ENCODE data around the gene MRPL1. TPM values are rescaled to one million over a fixed set of nuclear protein-coding genes. Genes with fewer than 3 reads are reported as not detected.
A peak's percentile ranks its signal among the peaks of the same experiment; 100 is the strongest.

The MRPL1 gene
- polyA plus RNA-seq, 1 experiment = 8.3 TPM

DNA sequence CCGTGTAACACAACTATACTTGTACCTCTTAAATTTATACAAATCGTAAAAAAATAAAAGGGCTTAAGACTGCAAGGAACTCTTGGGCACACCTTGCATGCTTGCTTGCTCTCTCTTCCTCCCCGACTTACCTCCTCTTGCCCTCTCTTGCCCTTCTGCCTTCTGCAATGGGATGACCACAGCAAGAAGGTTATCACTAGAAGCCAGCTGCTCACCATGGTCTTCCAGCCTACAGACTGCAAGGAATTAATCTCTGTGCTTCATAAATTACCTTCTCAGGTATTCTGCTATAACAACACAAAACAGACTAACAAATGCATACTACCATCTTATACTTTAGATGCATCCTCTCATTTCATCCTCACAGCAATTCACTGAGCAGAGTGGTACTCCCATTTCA lies 92.1 kb downstream of the MRPL1 start:
- Histone ChIP-seq H3K27me3 (ENCODE audit: control insufficient read depth, insufficient read depth, low read length) (no peaks in the 10 kb centered on the region), H3K4me3 (ENCODE audit: low read depth, low read length) (no peak overlapping the region), H3K36me3 (ENCODE audit: control insufficient read depth, insufficient read depth, low read length) (no peaks in the 10 kb centered on the region; the same call in 1 of the 2 replicates)
- TF ChIP-seq, protein P1, sequence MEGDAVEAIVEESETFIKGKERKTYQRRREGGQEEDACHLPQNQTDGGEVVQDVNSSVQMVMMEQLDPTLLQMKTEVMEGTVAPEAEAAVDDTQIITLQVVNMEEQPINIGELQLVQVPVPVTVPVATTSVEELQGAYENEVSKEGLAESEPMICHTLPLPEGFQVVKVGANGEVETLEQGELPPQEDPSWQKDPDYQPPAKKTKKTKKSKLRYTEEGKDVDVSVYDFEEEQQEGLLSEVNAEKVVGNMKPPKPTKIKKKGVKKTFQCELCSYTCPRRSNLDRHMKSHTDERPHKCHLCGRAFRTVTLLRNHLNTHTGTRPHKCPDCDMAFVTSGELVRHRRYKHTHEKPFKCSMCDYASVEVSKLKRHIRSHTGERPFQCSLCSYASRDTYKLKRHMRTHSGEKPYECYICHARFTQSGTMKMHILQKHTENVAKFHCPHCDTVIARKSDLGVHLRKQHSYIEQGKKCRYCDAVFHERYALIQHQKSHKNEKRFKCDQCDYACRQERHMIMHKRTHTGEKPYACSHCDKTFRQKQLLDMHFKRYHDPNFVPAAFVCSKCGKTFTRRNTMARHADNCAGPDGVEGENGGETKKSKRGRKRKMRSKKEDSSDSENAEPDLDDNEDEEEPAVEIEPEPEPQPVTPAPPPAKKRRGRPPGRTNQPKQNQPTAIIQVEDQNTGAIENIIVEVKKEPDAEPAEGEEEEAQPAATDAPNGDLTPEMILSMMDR (IDR thresholded peaks at IDR 0.05; ENCODE audit: insufficient read depth, low read depth, low read length) = no peak
- CTCF ChIA-PET = no interaction called here
- POLR2A ChIA-PET = no interaction called here
- DNase-seq (ENCODE audit: low read depth) = no peak

DNA sequence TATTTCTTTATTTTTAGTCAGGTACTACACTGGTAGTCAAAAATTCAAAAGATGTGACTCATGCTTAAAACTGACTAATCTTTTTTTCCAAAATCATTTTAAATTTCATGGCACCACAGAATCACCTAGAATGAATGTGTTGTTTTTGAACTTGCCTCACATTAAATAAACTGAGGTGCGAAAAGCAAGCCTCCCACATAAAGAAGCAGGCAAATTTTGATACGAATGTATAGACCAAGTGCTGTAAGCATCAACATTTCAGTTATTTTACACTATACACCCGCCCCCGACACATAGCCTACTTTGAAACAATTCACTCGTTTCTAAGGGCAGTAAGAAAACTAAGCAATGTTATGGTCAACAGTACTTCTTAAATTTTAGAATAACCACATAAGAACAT lies 94.3 kb downstream of the MRPL1 start:
- DNase-seq (ENCODE audit: low read depth) = no peak
- CTCF ChIA-PET = interaction anchor here (0.6 kb wide), 1 partner anchor 37 kb away, joined by 3 read pairs; no protein-coding TSS in a partner anchor
- TF ChIP-seq, protein P1 (IDR thresholded peaks at IDR 0.05; ENCODE audit: insufficient read depth, low read depth, low read length) = no peak
- Histone ChIP-seq H3K36me3 (ENCODE audit: control insufficient read depth, insufficient read depth, low read length) (no peaks in the 10 kb centered on the region; the same call in 1 of the 2 replicates), H3K4me3 (ENCODE audit: low read depth, low read length) (no peak overlapping the region), H3K27me3 (ENCODE audit: control insufficient read depth, insufficient read depth, low read length) (no peaks in the 10 kb centered on the region)
- POLR2A ChIA-PET = no interaction called here

DNA sequence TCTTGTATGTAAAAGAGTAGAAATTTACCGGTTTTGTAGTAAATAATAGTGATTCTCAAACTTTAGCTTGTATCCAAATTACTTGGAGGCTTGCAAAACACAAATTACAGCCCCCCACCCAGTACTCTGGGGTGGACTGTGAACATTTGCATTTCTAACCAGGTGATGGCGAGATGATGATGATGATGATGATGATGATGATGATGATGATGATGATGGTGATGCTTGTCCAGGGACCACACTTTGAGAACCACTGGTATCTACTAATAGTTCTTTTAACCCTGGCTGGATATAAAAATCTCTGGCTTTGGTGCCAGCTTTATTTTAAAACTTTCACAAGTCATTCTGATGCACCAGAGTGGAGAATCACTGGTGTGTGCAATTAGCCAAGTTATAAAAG lies 96.3 kb downstream of the MRPL1 start:
- no peak for DNase-seq (ENCODE audit: low read depth)
- POLR2A ChIA-PET = no interaction called here
- Histone ChIP-seq H3K36me3 (ENCODE audit: control insufficient read depth, insufficient read depth, low read length) (no peaks in the 10 kb centered on the region; the same call in 1 of the 2 replicates), H3K27me3 (ENCODE audit: control insufficient read depth, insufficient read depth, low read length) (no peaks in the 10 kb centered on the region), H3K4me3 (ENCODE audit: low read depth, low read length) (no peak overlapping the region)
- CTCF ChIA-PET = interaction anchor here (0.8 to 1.0 kb wide), 4 partner anchors 10 to 98 kb away, joined by 3 to 4 read pairs (median 3); partner anchors contain the start of gene FRAS1
- TF ChIP-seq, protein P1 (IDR thresholded peaks at IDR 0.05; ENCODE audit: insufficient read depth, low read depth, low read length) = no peak

DNA sequence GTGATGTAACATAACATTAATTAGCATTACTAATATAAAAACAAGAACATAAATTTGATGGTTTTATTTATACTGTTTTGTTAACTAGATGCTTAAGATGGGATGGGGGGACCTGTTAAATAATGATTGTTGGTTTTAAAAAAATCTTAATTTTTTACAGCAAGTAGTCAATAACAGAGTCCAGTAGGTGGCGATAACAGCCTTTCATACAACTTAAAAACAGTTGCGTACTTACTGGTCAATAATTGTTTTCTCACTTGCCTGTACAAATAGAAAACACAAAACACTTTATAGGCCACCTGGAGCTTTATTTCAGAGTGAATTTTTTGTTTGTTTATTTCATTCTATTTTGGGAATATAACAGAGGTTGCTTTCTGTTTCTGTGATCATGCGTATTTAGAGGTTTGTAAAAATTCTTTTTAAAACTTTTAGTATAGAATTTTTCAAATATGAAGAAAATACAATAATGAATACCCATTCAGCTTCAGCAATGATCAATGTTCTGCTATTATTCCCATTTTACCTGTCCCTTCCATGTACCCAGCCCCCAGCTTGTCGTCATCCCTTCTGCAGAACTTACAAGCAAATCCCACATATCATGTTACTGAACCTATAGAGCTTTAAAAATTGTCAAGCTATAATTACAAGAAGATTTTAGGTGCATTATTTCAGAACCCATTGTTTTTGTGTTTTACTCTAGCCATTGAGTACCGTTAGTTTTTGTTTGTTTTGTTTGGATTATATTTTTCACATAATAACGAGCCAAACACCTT lies 97.1 kb downstream of the MRPL1 start:
- ChIA-PET POLR2A (interaction anchor here (0.5 kb wide), 1 partner anchor 587 kb away, joined by 6 read pairs; no protein-coding TSS in a partner anchor), CTCF (interaction anchor here (0.6 to 1.9 kb wide), 13 partner anchors 15 to 581 kb away, joined by 3 to 9 read pairs (median 4); partner anchors contain the start of gene FRAS1)
- no peaks in the 10 kb centered on the region for H3K36me3 ChIP-seq (ENCODE audit: control insufficient read depth, insufficient read depth, low read length)
- no peaks in the 10 kb centered on the region for H3K27me3 ChIP-seq (ENCODE audit: control insufficient read depth, insufficient read depth, low read length)
- no peak overlapping the region for H3K4me3 ChIP-seq (ENCODE audit: low read depth, low read length)
- DNase-seq (ENCODE audit: low read depth) = no peak
- TF ChIP-seq, protein P1 (IDR thresholded peaks at IDR 0.05; ENCODE audit: insufficient read depth, low read depth, low read length) = peak; percentile 54

DNA sequence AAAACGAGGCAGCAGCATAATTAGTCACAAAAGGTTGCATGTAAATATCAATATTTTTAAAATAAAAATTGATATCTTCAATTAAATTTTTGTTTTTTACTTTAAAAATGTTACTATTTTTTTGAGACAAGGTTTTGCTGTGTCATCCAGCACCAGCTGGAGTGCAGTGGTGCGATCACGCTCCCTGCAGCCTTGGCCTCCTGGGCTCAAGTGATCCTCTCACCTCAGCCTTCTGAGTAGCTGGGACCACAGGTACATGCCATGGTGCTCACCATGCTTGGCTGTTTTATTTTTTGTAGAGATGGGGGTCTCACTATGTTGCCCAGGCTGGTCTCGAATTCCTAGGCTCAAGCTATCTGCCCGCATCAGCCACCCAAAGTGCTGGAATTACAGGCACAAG lies 97.7 kb downstream of the MRPL1 start:
- ChIA-PET POLR2A (no interaction called here), CTCF (interaction anchor here (0.6 to 1.9 kb wide), 10 partner anchors 16 to 581 kb away, joined by 3 to 9 read pairs (median 5); partner anchors contain the start of gene FRAS1)
- no peak overlapping the region for H3K4me3 ChIP-seq (ENCODE audit: low read depth, low read length)
- H3K36me3 ChIP-seq (ENCODE audit: control insufficient read depth, insufficient read depth, low read length) = no peaks in the 10 kb centered on the region
- H3K27me3 ChIP-seq (ENCODE audit: control insufficient read depth, insufficient read depth, low read length) = no peaks in the 10 kb centered on the region
- TF ChIP-seq, protein P1 (IDR thresholded peaks at IDR 0.05; ENCODE audit: insufficient read depth, low read depth, low read length) = no peak
- DNase-seq (ENCODE audit: low read depth) = no peak
